GM19455 (cell line): Measurements from ENCODE around the gene DNAJC13.
A peak's percentile ranks its signal among the peaks of the same experiment; 100 is the strongest.
"Not testable (repeated sequence)": the region's sequence is repeated elsewhere in the genome, so short reads cannot be mapped to it uniquely, and the experiment has no call there.

ENCODE experiments used
- ATAC-seq: cut with Tn5 transposase; IDR thresholded peaks from one replicate; pipeline ENCODE4 v1.9.1; 2021; ENCODE audit not compliant: unreplicated experiment

Gene DNAJC13

GRCh38 chr3:132542577-132542976 is 125.3 kb downstream of the DNAJC13 start:
- no peak for ATAC-seq

GRCh38 chr3:132543011-132543739 is 125.9 kb downstream of the DNAJC13 start:
- no peak for ATAC-seq

GRCh38 chr3:132544130-132544529 is 126.8 kb downstream of the DNAJC13 start:
- ATAC-seq: no peak

GRCh38 chr3:132545471-132545870 is 128.2 kb downstream of the DNAJC13 start:
- ATAC-seq: no peak

GRCh38 chr3:132549169-132549568 is 131.9 kb downstream of the DNAJC13 start:
- no peak for ATAC-seq

- ATAC-seq: peak; percentile 75
These were observed 132.7 kb downstream of the DNAJC13 start for GRCh38 chr3:132549890-132550578.

GRCh38 chr3:132550579-132551305 is 133.4 kb downstream of the DNAJC13 start:
- no peak for ATAC-seq

- ATAC-seq: no peak
These were observed 136.5 kb downstream of the DNAJC13 start for GRCh38 chr3:132553826-132554225.

- ATAC-seq: no peak
These were observed 137.1 kb downstream of the DNAJC13 start for GRCh38 chr3:132554437-132554836.

GRCh38 chr3:132555306-132556035 is 138.2 kb downstream of the DNAJC13 start:
- no peak for ATAC-seq

GRCh38 chr3:132556036-132556386 is 138.7 kb downstream of the DNAJC13 start:
- not testable (repeated sequence) for ATAC-seq

- no peak for ATAC-seq
These were observed 139.3 kb downstream of the DNAJC13 start for GRCh38 chr3:132556508-132557159.

- no peak for ATAC-seq
These were observed 143.7 kb downstream of the DNAJC13 start for GRCh38 chr3:132561003-132561402.

GRCh38 chr3:132563420-132564069 is 146.2 kb downstream of the DNAJC13 start:
- no peak for ATAC-seq

GRCh38 chr3:132564070-132564465 is 146.8 kb downstream of the DNAJC13 start:
- ATAC-seq: no peak

GRCh38 chr3:132568422-132568821 is 151.1 kb downstream of the DNAJC13 start:
- no peak for ATAC-seq

GRCh38 chr3:132569153-132569552 is 151.9 kb downstream of the DNAJC13 start:
- ATAC-seq: no peak

GRCh38 chr3:132569580-132569979 is 152.3 kb downstream of the DNAJC13 start:
- no peak for ATAC-seq

GRCh38 chr3:132570016-132570415 is 152.7 kb downstream of the DNAJC13 start:
- ATAC-seq: no peak

GRCh38 chr3:132573797-132574211 is 156.5 kb downstream of the DNAJC13 start:
- ATAC-seq: no peak
